Common myeloid progenitor, CD34-positive (primary cell): ENCODE measurements around the gene SH3BP2.
A peak's percentile ranks its signal among the peaks of the same experiment; 100 is the strongest.
"Not testable (repeated sequence)": the region's sequence is repeated elsewhere in the genome, so short reads cannot be mapped to it uniquely, and the experiment has no call there.

Experiments used
- CTCF ChIA-PET: fragments of 350-600 bp; sonication (Branson Sonifier 250); formaldehyde crosslinking; loops from one replicate; lab custom pipeline; 2021; ENCODE audit warnings: antibody characterized with exemption; lab: Charles Lee
- POLR2A ChIA-PET: fragments of 350-600 bp; sonication (Branson Sonifier 250); formaldehyde crosslinking; loops from one replicate; lab custom pipeline; 2021; ENCODE audit warnings: antibody characterized with exemption; lab: Charles Lee
- DNase-seq, 3 donors: peaks; one replicate each; pipeline versions ENCODE4 v3.0.0 to v3.0.0-alpha.2; 2013
- H3K27ac ChIP-seq, 2 experiments: 1 replicate in 1 of 2; 2 replicates in 1 of 2; pipeline ENCODE4 v1.7.0; 2013; ENCODE audit warnings: inconsistent platforms in 2 of 2, low read length in 2 of 2, mild to moderate bottlenecking in 2 of 2, low read depth in 1 of 2, moderate library complexity in 1 of 2; ENCODE audit not compliant: severe bottlenecking in 2 of 2, insufficient read depth in 1 of 2, poor library complexity in 1 of 2
- H3K27me3 ChIP-seq, 5 experiments: replicated peaks in 2 of 5; 1 replicate in 3 of 5; 2 replicates in 2 of 5; pipeline versions ENCODE4 v1.6.1 to v1.7.0; 2013; ENCODE audit warnings: low read length in 4 of 5, mild to moderate bottlenecking in 2 of 5, moderate library complexity in 2 of 5, inconsistent platforms in 1 of 5; ENCODE audit not compliant: insufficient read depth in 5 of 5, control insufficient read depth in 4 of 5
- H3K36me3 ChIP-seq, 4 experiments: 1 replicate in 2 of 4; 2 replicates in 2 of 4; pipeline versions ENCODE4 v1.6.1 to v1.7.0; 2013; ENCODE audit warnings: low read length in 3 of 4, control low read depth in 1 of 4, mild to moderate bottlenecking in 1 of 4; ENCODE audit not compliant: control insufficient read depth in 4 of 4, insufficient read depth in 4 of 4
- H3K4me1 ChIP-seq, 4 experiments: 1 replicate in 3 of 4; 2 replicates in 1 of 4; pipeline versions ENCODE4 v1.6.1 to v1.7.1; 2013; ENCODE audit warnings: low read length in 3 of 4, mild to moderate bottlenecking in 3 of 4, control low read depth in 1 of 4, inconsistent platforms in 1 of 4, moderate library complexity in 1 of 4; ENCODE audit not compliant: control insufficient read depth in 4 of 4, insufficient read depth in 4 of 4; ENCODE audit errors: control extremely low read depth in 1 of 4
- H3K4me3 ChIP-seq, 7 experiments: 1 replicate in 4 of 7; 2 replicates in 3 of 7; pipeline versions ENCODE4 v1.5.1 to v1.7.0; 2013; ENCODE audit warnings: mild to moderate bottlenecking in 7 of 7, low read length in 6 of 7, moderate library complexity in 6 of 7, inconsistent platforms in 2 of 7, low read depth in 2 of 7, control low read depth in 1 of 7; ENCODE audit not compliant: insufficient read depth in 4 of 7, control insufficient read depth in 1 of 7; ENCODE audit errors: extremely low read depth in 1 of 7
- H3K9me3 ChIP-seq, 5 experiments: 1 replicate in 4 of 5; 2 replicates in 1 of 5; pipeline versions ENCODE4 v1.6.1 to v1.7.1; 2013; ENCODE audit warnings: low read length in 4 of 5, mild to moderate bottlenecking in 2 of 5, inconsistent platforms in 1 of 5, low read depth in 1 of 5, moderate library complexity in 1 of 5; ENCODE audit not compliant: control insufficient read depth in 4 of 5, insufficient read depth in 2 of 5; ENCODE audit errors: control extremely low read depth in 1 of 5
- WGBS: methylation state at CpG from one replicate; pipeline ENCODE4 v1.1.5; 2013; ENCODE audit not compliant: insufficient coverage; 5-methylcytosine and 5-hydroxymethylcytosine counted together

Gene SH3BP2

DNA sequence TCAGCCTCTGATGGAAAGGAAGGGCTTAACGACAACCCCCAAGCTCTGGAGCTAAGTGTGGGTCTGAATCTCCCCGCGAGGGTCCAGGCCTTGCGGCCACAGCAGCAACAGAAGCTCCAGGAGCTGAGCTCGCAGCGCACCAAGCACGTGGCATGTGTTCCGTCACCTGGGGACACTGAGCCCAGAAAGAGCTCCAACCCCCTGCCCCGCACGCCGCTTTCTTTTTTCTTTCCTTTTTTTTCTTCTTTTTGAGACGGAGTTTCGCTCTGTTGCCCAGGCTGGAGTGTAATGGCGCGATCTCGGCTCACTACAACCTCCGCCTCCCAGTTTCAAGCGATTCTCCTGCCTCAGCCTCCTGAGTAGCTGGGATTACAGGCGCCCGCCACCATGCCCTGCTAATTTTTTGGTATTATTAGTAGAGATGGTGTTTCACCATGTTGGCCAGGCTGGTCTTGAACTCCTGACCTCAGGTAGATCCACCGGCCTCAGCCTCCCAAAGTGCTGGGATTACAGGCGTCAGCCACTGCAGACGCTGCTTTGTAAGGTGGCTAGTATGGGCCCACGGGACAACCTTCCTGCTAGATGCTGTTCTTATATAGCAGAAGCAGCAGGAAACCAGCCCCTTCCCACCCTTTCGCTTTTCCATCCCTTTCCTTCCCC is 36.1 kb upstream of the SH3BP2 start:
- H3K27me3 ChIP-seq, result no peaks in the 10 kb centered on the region
- DNase-seq, result no peak
- no peak overlapping the region for H3K27ac ChIP-seq
- peaks cover 0 to 8% (median 2%) of the 10 kb centered on the region in 4 experiments for H3K36me3 ChIP-seq
- CTCF ChIA-PET, result interaction anchor here (0.7 to 1.4 kb wide), 2 partner anchors 47 to 67 kb away, joined by 3 read pairs; no protein-coding TSS in a partner anchor
- POLR2A ChIA-PET, result interaction anchor here (0.6 kb wide), 1 partner anchor 114 kb away, joined by 3 read pairs; no protein-coding TSS in a partner anchor
- no peaks in the 10 kb centered on the region for H3K9me3 ChIP-seq
- peaks cover 0 to 33% (median 20%) of the 10 kb centered on the region in 4 experiments for H3K4me1 ChIP-seq
- 67% methylated on average over 21 of the region's 25 CpGs for whole genome bisulfite sequencing
- peak overlapping the region in 5 of 7 experiments; percentile 35 to 77 (median 55) for H3K4me3 ChIP-seq

DNA sequence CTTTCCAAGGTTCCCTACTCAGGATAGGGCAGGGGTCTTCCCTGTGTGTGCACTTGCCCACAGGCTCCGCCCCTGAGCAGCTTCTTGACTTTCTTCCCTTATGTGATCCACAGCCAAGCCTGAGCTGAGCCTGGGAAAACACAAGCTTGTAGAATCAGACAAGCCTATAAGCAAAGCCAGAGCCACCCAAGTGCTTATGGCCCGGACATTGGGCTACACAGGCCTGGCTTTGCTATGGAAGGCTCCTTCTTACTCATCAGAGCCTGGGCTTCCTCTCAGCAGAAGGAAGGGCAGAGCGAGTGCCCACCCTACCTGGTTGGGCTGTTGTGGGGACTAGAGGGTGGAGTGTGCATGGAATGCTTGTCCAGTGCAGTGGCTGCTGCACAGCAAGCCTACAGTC is 35.5 kb upstream of the SH3BP2 start:
- peaks cover 0 to 35% (median 24%) of the 10 kb centered on the region in 4 experiments for H3K4me1 ChIP-seq
- CTCF ChIA-PET, result interaction anchor here (1.4 kb wide), 1 partner anchor 46 kb away, joined by 3 read pairs; no protein-coding TSS in a partner anchor
- H3K9me3 ChIP-seq, result no peaks in the 10 kb centered on the region
- H3K4me3 ChIP-seq, result no peak overlapping the region
- H3K27me3 ChIP-seq, result no peaks in the 10 kb centered on the region
- WGBS, result 100% methylated on average over 2 of the region's 3 CpGs
- H3K27ac ChIP-seq, result no peak overlapping the region
- H3K36me3 ChIP-seq, result peaks cover 0 to 4% (median 1%) of the 10 kb centered on the region in 4 experiments
- POLR2A ChIA-PET, result no interaction called here
- no peak for DNase-seq

DNA sequence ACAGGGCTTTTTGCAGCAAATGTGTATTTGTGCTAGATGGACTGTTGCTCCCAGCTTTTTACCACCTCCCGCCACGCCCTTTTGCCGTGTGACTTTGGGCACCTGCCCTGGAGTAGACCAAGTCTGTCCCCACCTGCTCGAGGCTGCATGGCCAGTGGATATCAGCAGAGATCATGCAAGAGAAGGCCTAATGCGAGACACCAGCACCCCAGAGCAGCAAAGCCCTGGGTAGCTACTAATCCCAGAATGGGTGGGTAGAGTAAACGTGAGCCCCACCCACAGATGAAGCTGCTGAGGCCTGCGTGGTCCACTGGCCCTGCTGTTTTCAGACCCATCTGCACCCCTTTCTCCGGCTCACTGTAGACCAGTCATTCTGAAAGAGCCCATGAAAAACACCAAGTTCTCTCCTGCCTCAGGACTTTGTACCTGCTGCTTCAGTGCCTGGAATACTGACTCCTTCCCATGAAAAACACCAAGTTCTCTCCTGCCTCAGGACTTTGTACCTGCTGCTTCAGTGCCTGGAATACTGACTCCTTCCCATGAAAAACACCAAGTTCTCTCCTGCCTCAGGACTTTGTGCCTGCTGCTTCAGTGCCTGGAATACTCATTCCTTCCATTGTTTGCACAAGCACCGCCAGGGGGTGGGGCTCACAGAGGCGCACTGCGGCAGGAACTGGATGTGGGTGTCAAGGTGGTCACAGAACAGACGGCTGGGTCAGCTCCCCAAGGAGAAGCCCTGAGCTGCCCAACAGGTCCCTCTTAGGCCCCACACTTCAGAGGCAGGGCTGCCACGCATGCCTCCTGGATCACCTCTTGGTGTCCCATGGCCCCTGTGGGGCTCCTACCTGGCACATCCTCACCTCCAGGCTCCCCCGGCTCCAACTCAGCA is 31.6 kb upstream of the SH3BP2 start:
- H3K9me3 ChIP-seq, result no peaks in the 10 kb centered on the region
- WGBS, result 63% methylated on average over 8 of the region's 14 CpGs
- POLR2A ChIA-PET, result no interaction called here
- CTCF ChIA-PET, result interaction anchor here (0.6 to 3.7 kb wide), 16 partner anchors 9 to 192 kb away, joined by 3 to 23 read pairs (median 5); no protein-coding TSS in a partner anchor
- peaks cover 0 to 30% (median 22%) of the 10 kb centered on the region in 4 experiments for H3K4me1 ChIP-seq
- no peak overlapping the region for H3K4me3 ChIP-seq
- no peak overlapping the region for H3K27ac ChIP-seq
- H3K27me3 ChIP-seq, result no peaks in the 10 kb centered on the region
- DNase-seq, result peak; percentile 38 to 89 (median 88)
- H3K36me3 ChIP-seq, result no peaks in the 10 kb centered on the region

DNA sequence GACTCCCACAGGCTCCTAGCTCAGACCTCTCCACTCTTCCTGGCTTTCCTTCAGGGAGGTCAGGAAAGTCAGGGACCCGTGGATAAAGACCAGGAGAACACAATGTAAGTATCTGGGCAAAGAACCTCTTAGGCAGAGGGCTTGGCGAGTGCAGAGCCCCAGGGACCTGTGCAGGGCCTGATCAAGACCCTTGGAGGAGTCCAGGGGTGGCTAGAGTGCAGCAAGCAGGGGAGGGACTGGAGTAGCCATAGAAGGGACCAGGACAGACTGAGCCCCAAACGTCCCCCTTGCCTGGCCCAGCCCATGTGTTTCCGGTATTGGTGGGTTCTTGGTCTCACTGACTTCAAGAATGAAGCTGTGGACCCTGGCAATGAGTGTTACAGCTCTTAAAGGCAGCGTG is 30.8 kb upstream of the SH3BP2 start:
- POLR2A ChIA-PET, result interaction anchor here (1.3 kb wide), 1 partner anchor 22 kb away, joined by 4 read pairs; no protein-coding TSS in a partner anchor

DNA sequence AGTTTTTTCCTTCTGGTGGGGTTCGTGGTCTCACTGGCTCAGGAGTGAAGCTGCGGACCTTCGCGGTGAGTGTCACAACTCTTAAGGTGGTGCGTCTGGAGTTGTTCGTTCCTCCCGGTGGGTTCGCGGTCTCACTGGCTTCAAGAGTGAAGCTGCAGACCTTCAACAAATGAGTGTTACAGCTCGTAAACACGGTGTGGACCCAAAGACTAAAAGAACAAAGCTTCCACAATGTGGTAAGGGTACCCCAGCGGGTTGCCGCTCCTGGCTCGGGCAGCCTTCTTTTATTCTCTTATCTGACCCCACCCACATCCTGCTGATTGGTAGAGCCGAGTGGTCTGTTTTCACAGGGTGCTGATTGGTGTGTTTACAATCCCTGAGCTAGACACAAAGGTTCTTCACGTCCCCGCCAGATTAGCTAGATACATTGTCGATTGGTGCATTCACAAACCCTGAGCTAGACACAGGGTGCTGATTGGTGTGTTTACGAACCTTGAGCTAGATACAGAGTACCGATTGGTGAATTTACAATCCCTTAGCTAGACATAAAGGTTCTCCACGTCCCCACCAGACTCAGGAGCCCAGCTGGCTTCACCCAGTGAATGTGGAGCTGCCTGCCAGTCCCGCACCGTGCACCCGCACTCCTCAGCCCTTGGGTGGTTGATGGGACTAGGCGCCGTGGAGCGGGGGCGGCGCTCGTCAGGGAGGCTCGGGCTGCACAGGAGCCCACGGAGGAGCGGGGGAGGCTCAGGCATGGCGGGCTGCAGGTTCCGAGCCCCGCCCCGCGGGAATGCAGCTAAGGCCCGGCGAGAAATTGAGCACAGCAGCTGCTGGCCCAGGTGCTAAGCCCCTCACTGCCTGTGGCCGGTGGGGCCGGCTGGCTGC is 30.2 kb upstream of the SH3BP2 start:
- H3K4me3 ChIP-seq, H3K27ac ChIP-seq, DNase-seq, H3K9me3 ChIP-seq, H3K36me3 ChIP-seq, H3K27me3 ChIP-seq: not testable (repeated sequence)
- peaks cover 0 to 24% (median 18%) of the 10 kb centered on the region in 4 experiments for H3K4me1 ChIP-seq
- ChIA-PET CTCF (interaction anchor here (0.7 to 3.7 kb wide), 26 partner anchors 8 to 193 kb away, joined by 3 to 23 read pairs (median 4); no protein-coding TSS in a partner anchor), POLR2A (interaction anchor here (0.8 to 1.3 kb wide), 2 partner anchors 22 to 75 kb away, joined by 3 to 4 read pairs; no protein-coding TSS in a partner anchor)
- WGBS, result 96% methylated on average over 36 of the region's 42 CpGs

More for the DNA sequence above, 30.8 kb upstream of the SH3BP2 start:
- H3K36me3 ChIP-seq, result no peaks in the 10 kb centered on the region
- DNase-seq, result no peak
- H3K9me3 ChIP-seq, result no peaks in the 10 kb centered on the region
- H3K27ac ChIP-seq, result no peak overlapping the region
- no peak overlapping the region for H3K4me3 ChIP-seq
- CTCF ChIA-PET, result interaction anchor here (0.6 to 3.7 kb wide), 20 partner anchors 9 to 194 kb away, joined by 3 to 23 read pairs (median 4); no protein-coding TSS in a partner anchor
- peaks cover 0 to 24% (median 18%) of the 10 kb centered on the region in 4 experiments for H3K4me1 ChIP-seq
- H3K27me3 ChIP-seq, result no peaks in the 10 kb centered on the region
- WGBS, result 94% methylated on average over 5 of the region's 5 CpGs

DNA sequence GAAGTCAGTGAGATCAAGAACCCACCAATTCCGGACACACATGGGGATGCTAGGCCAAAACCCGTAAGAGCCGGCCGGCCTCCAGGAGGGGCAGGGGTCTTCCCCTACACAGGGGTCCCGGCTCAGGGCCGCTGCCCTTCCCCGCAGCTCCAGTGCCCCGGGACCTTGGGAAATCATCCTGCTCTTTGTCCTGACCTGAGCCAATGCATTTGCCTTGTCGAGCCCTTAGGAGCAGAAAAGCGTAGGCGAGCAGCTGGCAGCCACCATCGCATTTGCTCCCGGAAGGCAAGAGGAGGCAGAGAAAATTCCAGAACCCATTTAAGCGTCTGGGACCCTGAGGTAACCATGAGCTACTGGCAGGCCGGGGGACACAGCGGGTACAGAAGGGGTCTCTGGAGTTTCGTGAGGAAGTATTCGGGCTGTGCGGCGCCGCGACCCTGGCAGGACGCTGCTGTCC is 29.3 kb upstream of the SH3BP2 start:
- H3K4me3 ChIP-seq, result peak overlapping the region; percentile 13 to 75 (median 49)

More for the DNA sequence above, 29.3 kb upstream of the SH3BP2 start:
- Histone ChIP-seq H3K4me1 (peaks cover 0 to 24% (median 18%) of the 10 kb centered on the region in 4 experiments), H3K27me3 (no peaks in the 10 kb centered on the region), H3K27ac (no peak overlapping the region), H3K36me3 (no peaks in the 10 kb centered on the region), H3K9me3 (no peaks in the 10 kb centered on the region)
- WGBS, result 45% methylated on average over 19 of the region's 23 CpGs
- CTCF ChIA-PET, result interaction anchor here (0.7 to 3.7 kb wide), 27 partner anchors 8 to 190 kb away, joined by 3 to 23 read pairs (median 4); partner anchors contain the start of gene TNIP2
- POLR2A ChIA-PET, result interaction anchor here (0.8 to 1.3 kb wide), 2 partner anchors 55 to 74 kb away, joined by 3 to 4 read pairs; no protein-coding TSS in a partner anchor
- DNase-seq, result no peak
